Omental fat pad (tissue), 4 donors: ENCODE results near the gene ST8SIA6. TPM values are rescaled to one million over a fixed set of nuclear protein-coding genes. Genes with fewer than 3 reads are reported as not detected.

Experiments
- ATAC-seq: fragments of 150-250 bp; one replicate; pipeline ENCODE4 v1.9.1; 2016; ENCODE audit warnings: mild to moderate bottlenecking, moderate library complexity; ENCODE audit not compliant: low FRiP score
- DNase-seq: peaks from one replicate; pipeline ENCODE4 v3.0.0-alpha.2; 2019; ENCODE audit warnings: low spot score
- total RNA-seq, 4 donors: library from RNA; depleted of rRNA; stranded (reverse); fragments of >200 nt; gene quantifications; one replicate each; pipeline ENCODE4 v1.1.0, GENCODE V29; 2016
- TF ChIP-seq, protein P1 (sequence below), 3 donors: fragments of 450-650 bp; IDR thresholded peaks; one replicate each; pipeline ENCODE4 v1.5.1; 2016 to 2017; ENCODE audit warnings: antibody characterized with exemption in 3 of 3, mild to moderate bottlenecking in 3 of 3, moderate library complexity in 2 of 3

Gene ST8SIA6
- total RNA-seq, 4 donors from 2014 or later = 0.19 to 7.6 (median 0.40) TPM

DNA sequence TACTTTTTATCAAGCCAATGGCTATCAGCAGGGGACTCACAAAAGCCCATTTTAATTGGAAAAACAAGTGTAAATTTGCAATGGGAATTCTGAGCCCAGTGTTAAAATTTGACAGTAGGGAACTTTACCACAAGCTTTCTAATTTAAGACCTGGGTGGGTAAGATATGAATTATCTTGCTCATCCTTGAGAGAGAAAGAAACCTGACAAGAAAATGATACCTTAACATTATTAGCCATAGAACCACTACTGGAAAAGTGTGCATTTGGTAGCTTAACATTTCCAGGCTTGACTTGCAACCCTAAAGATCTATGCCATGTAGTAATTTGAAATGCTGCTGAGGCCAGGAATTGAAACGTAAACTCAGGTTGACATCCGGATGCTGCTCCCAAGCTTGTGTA is 2.7 kb upstream of the ST8SIA6 start:
- ATAC-seq = no peak

DNA sequence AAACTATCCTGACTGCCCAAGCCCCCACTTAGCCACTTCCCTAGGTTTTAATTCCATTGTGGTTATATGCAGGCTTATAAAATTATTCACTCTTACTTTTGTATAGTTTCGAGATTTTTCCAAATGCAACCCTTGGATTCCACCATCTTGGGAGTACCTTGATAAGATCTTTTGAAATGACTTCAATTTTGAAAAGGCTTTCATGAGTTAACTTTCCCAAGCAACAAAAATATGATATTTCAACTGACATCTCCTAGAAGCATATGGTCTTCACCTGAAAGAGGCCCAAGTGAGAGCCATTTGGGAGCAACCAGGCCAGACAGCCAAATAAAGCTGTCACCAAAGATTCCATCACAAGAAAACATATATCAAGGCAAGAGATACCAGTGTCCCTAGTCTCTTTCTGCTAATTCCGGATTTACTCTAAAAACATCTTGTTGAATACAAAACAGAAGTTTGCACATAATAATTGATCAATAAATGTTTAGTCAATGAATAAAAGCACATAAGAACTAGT is 1.7 kb upstream of the ST8SIA6 start:
- ATAC-seq (no peak), DNase-seq (no peak)
- TF ChIP-seq, protein P1, sequence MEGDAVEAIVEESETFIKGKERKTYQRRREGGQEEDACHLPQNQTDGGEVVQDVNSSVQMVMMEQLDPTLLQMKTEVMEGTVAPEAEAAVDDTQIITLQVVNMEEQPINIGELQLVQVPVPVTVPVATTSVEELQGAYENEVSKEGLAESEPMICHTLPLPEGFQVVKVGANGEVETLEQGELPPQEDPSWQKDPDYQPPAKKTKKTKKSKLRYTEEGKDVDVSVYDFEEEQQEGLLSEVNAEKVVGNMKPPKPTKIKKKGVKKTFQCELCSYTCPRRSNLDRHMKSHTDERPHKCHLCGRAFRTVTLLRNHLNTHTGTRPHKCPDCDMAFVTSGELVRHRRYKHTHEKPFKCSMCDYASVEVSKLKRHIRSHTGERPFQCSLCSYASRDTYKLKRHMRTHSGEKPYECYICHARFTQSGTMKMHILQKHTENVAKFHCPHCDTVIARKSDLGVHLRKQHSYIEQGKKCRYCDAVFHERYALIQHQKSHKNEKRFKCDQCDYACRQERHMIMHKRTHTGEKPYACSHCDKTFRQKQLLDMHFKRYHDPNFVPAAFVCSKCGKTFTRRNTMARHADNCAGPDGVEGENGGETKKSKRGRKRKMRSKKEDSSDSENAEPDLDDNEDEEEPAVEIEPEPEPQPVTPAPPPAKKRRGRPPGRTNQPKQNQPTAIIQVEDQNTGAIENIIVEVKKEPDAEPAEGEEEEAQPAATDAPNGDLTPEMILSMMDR (IDR thresholded peaks at IDR 0.05) = no peak

More for the DNA sequence above, 2.7 kb upstream of the ST8SIA6 start:
- TF ChIP-seq, protein P1 (IDR thresholded peaks at IDR 0.05) = no peak
- DNase-seq = no peak

DNA sequence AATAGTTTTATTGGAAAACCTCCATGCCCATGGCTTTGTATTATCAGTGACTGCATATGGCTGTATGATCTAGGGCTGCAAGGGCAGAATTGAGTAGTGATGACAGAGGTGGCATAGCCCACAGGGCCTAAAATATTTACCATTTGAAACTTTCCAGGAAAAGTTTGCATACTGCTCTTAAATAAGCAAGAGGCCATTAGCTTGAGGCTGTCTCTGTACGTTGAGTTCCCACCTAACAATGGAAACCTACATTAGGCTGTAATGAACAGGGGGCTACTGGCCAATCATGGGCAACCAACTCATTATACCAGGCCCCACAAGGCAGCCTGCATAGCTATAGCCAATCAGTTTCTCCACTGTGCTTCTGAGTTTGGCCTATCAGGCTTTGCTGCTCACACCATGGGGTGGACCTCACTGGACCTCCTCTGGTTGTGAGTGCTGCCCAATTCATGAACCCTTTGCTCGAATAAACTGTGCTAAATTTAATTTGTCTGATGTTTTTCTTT is 673 bp upstream of the ST8SIA6 start:
- ATAC-seq = no peak
- DNase-seq = no peak

DNA sequence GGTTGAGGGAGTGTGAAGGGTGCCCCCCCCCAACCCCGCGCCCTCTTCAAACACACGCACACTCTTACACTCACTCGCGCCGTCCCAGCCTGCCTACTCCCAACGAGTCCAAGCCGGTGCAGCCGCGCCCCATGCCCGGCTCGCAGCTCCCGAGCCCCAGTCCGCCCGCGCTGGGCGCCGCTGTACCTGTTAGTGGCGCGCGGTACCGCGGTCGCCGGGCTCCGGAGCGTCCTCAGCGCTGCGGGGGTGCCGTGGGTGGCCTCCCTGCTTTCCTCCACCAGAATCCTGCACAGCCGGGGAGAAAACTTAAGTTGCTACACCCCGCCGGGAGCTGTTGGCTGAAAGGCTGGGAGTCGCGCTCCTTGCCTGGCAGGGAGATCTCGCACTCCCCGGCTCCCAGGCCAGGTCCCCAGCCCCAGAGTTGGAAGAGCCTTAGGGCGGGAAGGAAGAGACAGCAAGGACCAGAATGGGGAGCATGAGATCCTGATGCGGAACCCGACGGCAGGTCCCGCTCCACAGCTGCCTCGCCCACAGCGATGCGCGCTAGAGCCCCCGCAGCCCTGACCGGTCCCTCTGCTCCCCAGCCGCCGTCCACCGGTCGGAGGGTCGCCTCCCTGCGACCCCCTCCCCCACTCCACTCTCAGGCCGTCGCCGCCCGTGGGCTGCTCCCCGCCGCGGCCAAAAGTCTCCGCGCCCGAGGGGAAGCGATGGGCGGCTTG is 863 bp downstream of the ST8SIA6 start:
- ATAC-seq (peak; percentile 76), DNase-seq (no peak)
- TF ChIP-seq, protein P1 (IDR thresholded peaks at IDR 0.05) = no peak

More for the DNA sequence above, 673 bp upstream of the ST8SIA6 start:
- TF ChIP-seq, protein P1 (IDR thresholded peaks at IDR 0.05) = no peak

DNA sequence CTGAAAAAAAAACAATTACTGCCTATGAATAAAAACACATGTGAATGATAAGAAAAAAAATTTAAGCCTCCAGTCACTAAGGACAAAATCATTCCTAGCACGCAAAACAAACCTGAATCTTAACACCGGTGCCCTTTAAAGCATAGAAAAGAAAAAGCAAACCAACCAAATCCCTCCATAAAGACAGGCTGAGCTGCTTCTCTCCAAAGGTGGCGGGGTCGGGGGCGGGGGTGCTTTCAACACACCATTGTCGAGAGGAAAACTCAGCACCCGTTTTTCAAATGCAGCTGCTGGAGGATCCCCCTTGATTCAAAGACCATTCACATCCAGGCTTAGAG is 1.4 kb downstream of the ST8SIA6 start:
- ATAC-seq (no peak), DNase-seq (no peak)
- TF ChIP-seq, protein P1 (IDR thresholded peaks at IDR 0.05) = no peak

DNA sequence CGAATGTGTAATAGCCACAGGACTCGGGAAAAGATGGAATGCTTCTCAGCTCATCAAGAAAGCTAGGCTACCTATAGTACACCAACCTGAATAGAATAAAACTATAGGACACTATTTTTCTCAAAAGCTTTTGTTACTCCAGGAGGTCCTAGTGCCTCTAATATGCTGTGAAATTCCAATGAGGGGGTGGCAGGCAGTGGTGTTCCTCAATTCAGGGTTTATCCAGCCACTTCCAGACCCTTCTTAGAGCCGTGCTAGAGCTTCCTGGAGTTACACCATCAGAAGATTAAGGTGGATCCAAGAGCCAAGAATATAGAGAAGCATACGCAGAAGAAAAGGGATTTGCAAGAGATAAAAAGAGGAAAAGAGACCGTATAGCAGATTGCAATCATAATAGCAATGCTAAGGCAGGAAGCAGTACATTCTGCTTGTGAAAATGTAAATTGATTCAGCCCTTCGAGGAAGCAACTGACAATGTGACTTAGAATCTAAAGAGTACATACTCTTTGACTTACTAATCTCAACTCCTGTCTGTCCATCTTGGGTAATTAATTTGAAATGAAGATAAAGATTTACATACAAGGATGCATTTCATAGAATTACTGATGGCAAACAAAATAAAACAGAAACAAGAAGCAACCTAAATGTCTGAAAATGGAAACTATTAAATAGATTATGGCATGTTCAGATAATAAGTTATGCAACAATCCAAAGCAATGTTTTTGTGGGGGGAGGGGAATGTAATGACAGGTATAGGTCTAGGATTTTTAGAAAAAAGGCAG is 2.1 kb downstream of the ST8SIA6 start:
- ATAC-seq = no peak
- TF ChIP-seq, protein P1 (IDR thresholded peaks at IDR 0.05) = no peak

More for the DNA sequence above, 2.1 kb downstream of the ST8SIA6 start:
- DNase-seq = no peak
